HG02623 (cell line): ENCODE data around the gene FLT4.

ENCODE experiments used
- ATAC-seq: cut with Tn5 transposase; IDR thresholded peaks from one replicate; pipeline ENCODE4 v1.9.1; 2021; ENCODE audit warnings: moderate library complexity; ENCODE audit not compliant: unreplicated experiment

Gene FLT4

DNA sequence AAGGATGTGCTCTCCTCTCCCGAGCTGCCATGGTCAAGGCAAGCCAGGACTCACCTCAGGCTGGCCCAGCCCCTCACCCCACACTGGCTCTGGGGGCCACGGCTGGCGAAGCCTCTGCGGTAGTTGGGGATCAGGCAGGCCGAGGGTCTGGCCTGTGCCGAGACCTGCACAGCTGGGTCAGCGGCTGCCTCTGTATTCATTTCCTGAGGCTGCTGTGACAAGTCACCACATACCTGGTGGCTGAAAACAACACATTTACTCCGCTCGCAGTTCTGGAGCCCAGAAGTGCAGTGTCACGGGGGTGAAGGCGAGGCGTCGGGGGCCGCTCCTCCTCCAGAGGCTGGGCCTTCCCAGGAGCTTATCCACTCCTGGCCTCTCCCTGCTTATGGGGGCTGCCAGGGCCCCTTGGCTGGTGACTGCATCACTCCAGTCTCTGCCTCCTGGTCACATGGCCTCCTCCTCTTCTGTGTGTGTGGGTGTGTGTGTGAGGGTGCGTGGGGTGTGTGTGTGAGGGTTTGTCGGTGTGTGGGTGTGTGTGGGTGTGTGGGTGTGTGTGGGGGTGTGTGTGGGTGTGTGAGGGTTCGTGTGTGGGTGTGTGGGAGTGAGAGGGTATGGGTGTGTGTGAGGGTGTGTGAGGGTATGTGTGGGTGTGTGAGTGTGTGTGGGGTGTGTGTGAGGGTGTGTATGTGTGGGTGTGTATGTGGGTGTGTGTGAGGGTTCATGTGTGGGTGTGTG is 54.9 kb downstream of the FLT4 start:
- no peak for ATAC-seq

DNA sequence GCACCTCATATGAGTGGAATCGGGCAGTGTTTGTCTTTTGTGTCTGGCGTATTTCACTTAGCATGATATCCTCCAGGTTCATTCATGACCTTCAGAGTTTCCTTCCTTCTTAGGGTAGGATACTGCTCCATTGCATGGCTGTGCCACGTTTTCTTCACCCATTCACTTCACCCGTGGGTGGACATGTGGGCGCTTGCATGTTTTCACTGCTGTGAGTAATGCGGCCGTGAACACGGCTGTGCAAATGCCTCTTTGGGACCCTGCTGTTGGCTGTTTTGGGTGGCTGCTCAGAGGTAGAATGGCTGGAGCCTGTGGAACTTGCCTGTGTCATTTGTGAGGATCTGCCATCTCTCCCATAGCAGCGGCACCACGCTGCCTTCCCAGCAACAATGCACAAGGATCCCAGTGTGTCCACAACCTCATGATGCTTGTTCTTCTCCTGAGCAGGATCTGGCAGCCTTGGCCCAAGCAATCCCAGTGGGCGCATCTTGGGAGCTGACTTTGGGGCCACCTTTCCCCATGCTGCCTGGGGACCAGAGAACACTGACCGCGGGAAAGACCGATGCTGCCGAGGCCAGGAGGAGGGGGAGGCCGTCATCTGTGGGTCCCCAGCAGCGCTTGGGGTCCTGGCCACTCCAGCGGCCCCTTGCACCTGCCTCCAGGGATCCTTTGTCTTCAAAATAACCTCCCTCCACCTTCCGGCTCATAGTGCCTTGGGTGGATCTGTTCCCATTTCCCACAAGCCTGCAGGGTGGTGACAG is 55.8 kb downstream of the FLT4 start:
- ATAC-seq = no peak

DNA sequence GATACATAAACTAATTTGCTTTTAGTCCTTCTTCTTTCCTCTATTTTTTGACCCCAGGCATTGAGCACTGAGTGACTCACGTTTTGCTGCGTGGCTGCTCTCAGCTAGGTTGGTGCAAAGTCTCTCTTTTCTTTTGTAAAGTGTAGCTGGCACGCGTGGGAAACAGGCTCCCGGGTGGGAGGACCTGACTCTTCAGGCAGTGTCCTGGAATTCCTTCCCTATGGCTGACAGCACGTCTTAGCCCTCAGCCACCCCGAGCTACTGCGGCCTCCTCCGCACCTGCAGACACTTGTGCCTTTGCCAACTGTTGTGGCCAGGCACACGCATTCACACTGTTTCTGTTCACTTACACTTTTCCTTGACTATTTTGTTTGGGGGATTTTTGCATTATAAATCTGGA is 57.2 kb downstream of the FLT4 start:
- no peak for ATAC-seq

DNA sequence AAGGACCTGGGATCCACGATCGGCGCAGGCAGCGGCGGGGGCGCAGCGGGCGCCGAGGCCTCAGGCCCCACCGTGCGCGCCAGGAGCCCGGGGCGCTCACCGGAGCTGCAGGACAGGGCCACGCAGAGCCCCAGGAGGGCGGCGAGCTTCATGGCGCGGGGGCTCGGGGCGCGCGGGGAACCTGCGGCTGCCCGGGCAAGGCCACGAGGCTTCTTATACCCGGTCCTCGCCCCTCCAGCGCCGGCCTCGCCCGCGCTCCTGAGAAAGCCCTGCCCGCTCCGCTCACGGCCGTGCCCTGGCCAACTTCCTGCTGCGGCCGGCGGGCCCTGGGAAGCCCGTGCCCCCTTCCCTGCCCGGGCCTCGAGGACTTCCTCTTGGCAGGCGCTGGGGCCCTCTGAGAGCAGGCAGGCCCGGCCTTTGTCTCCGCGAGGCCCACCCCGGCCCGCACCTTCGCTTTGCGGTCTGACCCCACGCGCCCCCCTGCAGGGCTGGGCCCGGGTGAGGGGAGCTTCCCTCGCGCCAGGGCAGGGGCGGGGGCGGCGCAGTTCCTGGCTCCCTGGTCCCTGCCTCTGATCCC is 58.0 kb downstream of the FLT4 start, which contains the start of gene SCGB3A1:
TSS of gene SCGB3A1 (minus strand) at position 189 of the 577 bp plus-strand sequence. CDS start at position 152, 37 bp downstream.
- ATAC-seq = no peak

GRCh38 chr5:180590543-180591310 is 58.7 kb downstream of the FLT4 start:
- no peak for ATAC-seq

DNA sequence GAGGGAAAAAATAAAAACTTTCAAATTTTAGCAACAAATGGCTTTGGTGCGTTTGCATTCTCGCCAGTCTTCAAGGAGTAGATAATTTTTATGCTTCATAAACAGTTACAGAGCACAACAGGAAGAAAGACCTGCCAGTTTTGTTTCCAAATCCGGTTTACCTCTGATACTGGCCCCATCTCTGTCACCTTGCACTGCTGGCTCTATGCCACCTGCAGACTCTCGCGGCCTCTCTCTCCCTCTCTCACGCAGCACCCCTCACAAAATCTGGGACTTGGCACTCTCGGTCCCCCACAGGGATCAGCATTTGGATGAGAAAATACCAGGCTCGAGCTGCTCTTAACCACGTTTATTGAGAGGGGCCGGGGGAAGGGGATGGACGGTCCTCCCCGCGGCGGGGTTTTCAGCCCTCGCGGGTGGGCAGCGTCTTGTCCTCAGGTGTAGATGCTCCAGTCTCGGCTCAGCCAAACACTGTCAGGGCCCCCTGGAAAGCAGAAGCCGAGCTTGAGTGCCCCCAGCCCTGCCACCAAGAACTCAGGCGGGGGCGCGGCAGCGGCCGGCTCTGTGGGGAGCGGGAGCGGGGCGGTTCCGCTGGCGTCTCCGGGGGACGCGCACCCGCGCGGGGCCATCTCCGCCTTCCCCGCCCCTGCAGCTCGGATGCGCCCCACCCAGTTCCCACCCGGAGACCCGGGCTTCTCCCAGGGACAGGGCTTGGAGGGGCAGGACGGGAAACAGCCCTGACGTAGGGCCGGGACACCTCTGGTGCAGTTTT is 59.4 kb downstream of the FLT4 start:
- ATAC-seq = no peak

- ATAC-seq = no peak
Observed at GRCh38 chr5:180586870-180587269, 62.5 kb downstream of the FLT4 start.

DNA sequence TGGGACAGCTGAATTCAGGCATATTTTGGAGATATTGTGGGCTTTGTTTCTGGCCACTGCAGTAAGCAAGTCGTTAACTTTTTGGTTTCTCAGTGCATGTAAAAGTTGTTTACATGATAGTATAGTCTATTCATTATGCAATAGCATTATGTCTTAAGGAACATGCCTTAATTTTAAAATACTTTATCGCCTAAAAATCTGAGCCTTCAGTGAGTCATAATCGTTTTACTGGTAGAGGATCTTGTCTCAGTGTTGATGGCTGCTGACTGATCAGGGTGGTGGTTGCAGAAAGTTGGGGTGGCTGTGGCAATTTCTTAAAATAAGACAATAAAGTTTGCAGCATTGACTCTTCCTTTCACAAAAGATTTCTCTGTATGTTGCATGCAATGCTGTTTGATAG is 63.2 kb downstream of the FLT4 start:
- ATAC-seq = no peak

DNA sequence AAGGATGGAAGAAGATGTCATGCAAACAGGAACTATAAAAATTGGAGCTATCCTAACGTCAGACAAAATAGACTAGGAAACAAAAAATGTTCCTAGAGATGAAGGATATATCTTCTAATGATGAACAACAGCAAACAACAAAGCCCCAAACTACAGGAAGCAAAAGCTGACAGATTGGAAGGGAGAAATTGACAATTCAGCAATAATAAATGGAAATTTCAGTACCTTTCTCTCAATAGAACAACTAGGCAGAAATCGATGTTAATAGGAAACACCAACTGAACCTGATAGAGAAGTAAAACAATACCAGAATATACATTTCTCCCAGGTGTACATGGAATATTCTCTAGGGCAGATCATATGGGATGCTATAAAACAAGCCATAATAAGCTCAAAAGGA is 65.7 kb downstream of the FLT4 start:
- ATAC-seq = no peak

DNA sequence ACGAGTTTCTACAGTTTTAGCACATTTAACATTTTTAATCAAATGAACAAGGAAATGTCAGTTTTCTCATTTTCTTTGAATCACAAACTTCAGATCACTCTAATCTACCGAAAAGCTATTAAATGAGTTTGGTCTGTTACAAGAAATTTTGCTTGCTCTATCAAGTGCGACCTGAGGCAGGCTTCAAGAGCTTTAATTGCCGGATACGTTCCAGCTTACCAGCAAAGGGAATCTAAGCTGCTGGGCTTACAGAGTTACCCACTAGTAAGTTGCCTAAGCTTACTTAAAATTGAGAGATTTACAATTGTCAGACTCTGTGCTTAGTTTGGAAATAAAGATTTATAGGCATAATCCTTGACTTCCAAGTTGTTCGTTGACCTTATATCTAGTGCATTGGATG is 68.7 kb downstream of the FLT4 start:
- ATAC-seq = no peak

- no peak for ATAC-seq
Observed at GRCh38 chr5:180575571-180575970, 73.8 kb downstream of the FLT4 start.

- no peak for ATAC-seq
Observed at GRCh38 chr5:180568914-180569313, 80.5 kb downstream of the FLT4 start.

DNA sequence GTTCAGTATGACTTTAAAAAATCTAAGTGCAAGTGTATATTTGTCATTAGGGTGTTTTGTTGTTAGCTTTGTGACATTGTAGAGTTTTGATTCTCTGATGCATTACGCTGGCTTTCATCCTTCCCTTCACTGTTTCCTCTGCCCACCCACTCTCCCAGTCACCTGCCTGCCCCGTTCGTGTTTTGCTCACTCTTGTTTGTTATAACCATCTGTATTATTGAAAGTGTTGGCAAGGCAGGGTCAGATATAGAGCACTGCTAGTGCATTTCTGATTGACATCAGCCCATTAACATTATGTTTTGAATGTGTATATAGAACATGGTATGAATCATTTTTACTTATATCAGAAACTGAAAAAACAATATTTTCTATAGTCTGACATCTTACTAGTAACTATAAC is 85.4 kb downstream of the FLT4 start:
- no peak for ATAC-seq

DNA sequence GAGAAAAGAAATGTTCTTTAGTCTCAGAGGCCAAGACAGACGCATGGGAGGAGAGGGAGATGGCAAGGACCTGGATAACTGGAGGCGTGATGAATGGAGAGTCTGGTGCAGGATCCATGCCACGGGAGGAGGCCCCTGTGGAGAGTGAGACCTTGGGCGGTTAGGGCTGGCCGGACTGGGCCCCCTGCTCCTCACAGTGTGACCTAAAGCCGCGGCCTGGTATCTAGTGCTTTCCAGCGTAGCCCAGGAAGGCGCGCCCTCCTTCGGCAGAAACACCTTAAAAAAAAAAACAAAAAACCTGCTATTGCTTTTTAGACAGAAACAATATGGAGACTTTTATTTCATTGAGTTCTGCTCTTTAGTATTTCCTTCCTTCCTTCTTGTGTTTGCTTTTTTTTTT is 91.2 kb downstream of the FLT4 start:
- ATAC-seq = no peak

GRCh38 chr5:180557217-180557809 is 92.1 kb downstream of the FLT4 start:
- ATAC-seq = no peak

GRCh38 chr5:180555168-180555921 is 94.1 kb downstream of the FLT4 start:
- no peak for ATAC-seq

- ATAC-seq = no peak
Observed at GRCh38 chr5:180553530-180553929, 95.9 kb downstream of the FLT4 start.
